ENCODE results near the gene NCAN.
"Not testable (repeated sequence)": the region's sequence is repeated elsewhere in the genome, so short reads cannot be mapped to it uniquely, and the experiment has no call there.

Gene NCAN

GRCh38 chr19:19240476-19240875, 28.7 kb downstream of the NCAN start:
- Histone ChIP-seq H3K36me3 (ENCODE audit: control insufficient read depth in 1 of 2, insufficient read depth in 2 of 2, low read depth in 1 of 2, low read length in 2 of 2) (no peaks in the 10 kb centered on the region), H2AFZ (ENCODE audit: low read depth, low read length) (no peak overlapping the region), H3K9me3 (ENCODE audit: control insufficient read depth, low read length) (no peaks in the 10 kb centered on the region), H3K4me1 (ENCODE audit: control insufficient read depth, insufficient read depth, low read depth, low read length) (no peaks in the 10 kb centered on the region), H3K23ac (ENCODE audit: low read length in 2 of 2) (no peak overlapping the region), H3K79me1 (replicated peaks; ENCODE audit: low read length, poor library complexity, severe bottlenecking) (no peaks in the 10 kb centered on the region), H3K18ac (ENCODE audit: low read depth in 1 of 2, low read length in 2 of 2) (no peak overlapping the region), H3K4me3 (ENCODE audit: insufficient read depth in 1 of 2, low read depth in 1 of 2, low read length in 2 of 2) (no peak overlapping the region), H2BK15ac (ENCODE audit: low read depth, poor library complexity, severe bottlenecking) (no peak overlapping the region), H3K14ac (ENCODE audit: low read length in 2 of 2) (no peak overlapping the region), H3K27me3 (ENCODE audit: control insufficient read depth in 1 of 2, insufficient read depth in 1 of 2, low read length in 2 of 2) (peaks cover 9 to 15% of the 10 kb centered on the region in 2 experiments), H3K4me2 (ENCODE audit: low read length, poor library complexity, severe bottlenecking) (no peak overlapping the region), H2BK12ac (ENCODE audit: low read length in 2 of 2) (no peak overlapping the region), H3K9ac (ENCODE audit: low read length) (no peak overlapping the region), H4K91ac (ENCODE audit: low read length) (no peak overlapping the region), H3K27ac (ENCODE audit: low read length, poor library complexity, severe bottlenecking) (no peak overlapping the region), H3K4ac (ENCODE audit: low read depth in 1 of 2, low read length in 2 of 2) (no peak overlapping the region), H2BK5ac (ENCODE audit: low read depth, low read length, poor library complexity, severe bottlenecking) (no peak overlapping the region), H2BK120ac (ENCODE audit: low read depth, low read length) (no peak overlapping the region), H4K8ac (ENCODE audit: low read length) (no peak overlapping the region), H2AK5ac (ENCODE audit: low read length, severe bottlenecking) (no peak overlapping the region)
- 84% methylated on average over 9 of the region's 9 CpGs for WGBS
- DNase-seq: no peak

DNA sequence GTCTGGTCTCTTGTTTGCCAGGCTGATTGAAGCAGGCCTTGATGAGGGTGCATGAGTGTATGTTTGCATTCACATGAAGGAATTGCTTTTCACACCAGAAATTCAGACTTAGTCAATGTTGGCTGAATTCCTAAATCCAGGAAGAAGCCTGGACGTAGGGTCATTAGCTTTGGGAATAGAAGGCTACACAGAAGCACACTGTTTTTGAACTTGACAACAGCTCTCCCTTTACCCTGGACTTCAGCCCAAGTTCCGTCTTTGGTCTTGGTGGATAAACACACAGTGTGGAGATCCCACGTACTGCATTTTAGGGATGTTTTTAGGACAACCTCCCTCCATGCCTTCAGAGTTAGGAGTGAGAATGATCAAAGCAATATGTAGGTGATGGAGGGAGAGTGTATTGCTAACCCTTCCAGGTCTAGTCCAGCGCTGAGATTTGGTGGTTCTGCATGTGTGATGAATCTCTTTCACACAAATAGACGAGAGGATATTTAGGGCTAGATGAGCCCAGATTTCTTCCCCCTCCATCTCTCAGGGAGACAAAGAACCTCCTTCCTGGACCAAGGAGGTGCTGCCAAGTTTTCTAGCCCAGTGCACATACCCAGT, 38.5 kb downstream of the NCAN start:
- H4K8ac ChIP-seq (ENCODE audit: low read length): no peak overlapping the region
- no peak overlapping the region for H3K4ac ChIP-seq (ENCODE audit: low read depth in 1 of 2, low read length in 2 of 2)
- H2AFZ ChIP-seq (ENCODE audit: low read depth, low read length): no peak overlapping the region
- no peak overlapping the region for H3K27ac ChIP-seq (ENCODE audit: low read length, poor library complexity, severe bottlenecking)
- H3K23ac ChIP-seq (ENCODE audit: low read length in 2 of 2): no peak overlapping the region
- no peak overlapping the region for H2BK120ac ChIP-seq (ENCODE audit: low read depth, low read length)
- no peaks in the 10 kb centered on the region for H3K79me1 ChIP-seq (replicated peaks; ENCODE audit: low read length, poor library complexity, severe bottlenecking)
- H3K4me3 ChIP-seq (ENCODE audit: insufficient read depth in 1 of 2, low read depth in 1 of 2, low read length in 2 of 2): no peak overlapping the region
- no peak overlapping the region for H2BK12ac ChIP-seq (ENCODE audit: low read length in 2 of 2)
- H3K9ac ChIP-seq (ENCODE audit: low read length): no peak overlapping the region
- no peak overlapping the region for H2BK5ac ChIP-seq (ENCODE audit: low read depth, low read length, poor library complexity, severe bottlenecking)
- peaks cover 0 to 3% of the 10 kb centered on the region in 2 experiments for H3K36me3 ChIP-seq (ENCODE audit: control insufficient read depth in 1 of 2, insufficient read depth in 2 of 2, low read depth in 1 of 2, low read length in 2 of 2)
- no peak overlapping the region for H3K18ac ChIP-seq (ENCODE audit: low read depth in 1 of 2, low read length in 2 of 2)
- no peak overlapping the region for H3K14ac ChIP-seq (ENCODE audit: low read length in 2 of 2)
- H3K4me2 ChIP-seq (ENCODE audit: low read length, poor library complexity, severe bottlenecking): no peak overlapping the region
- H4K91ac ChIP-seq (ENCODE audit: low read length): no peak overlapping the region
- H2BK15ac ChIP-seq (ENCODE audit: low read depth, poor library complexity, severe bottlenecking): no peak overlapping the region
- WGBS: 79% methylated on average over 4 of the region's 5 CpGs
- no peaks in the 10 kb centered on the region for H3K9me3 ChIP-seq (ENCODE audit: control insufficient read depth, low read length)
- no peak overlapping the region for H2AK5ac ChIP-seq (ENCODE audit: low read length, severe bottlenecking)
- H3K27me3 ChIP-seq (ENCODE audit: control insufficient read depth in 1 of 2, insufficient read depth in 1 of 2, low read length in 2 of 2): peaks cover 41 to 49% of the 10 kb centered on the region in 2 experiments
- H3K4me1 ChIP-seq (ENCODE audit: control insufficient read depth, insufficient read depth, low read depth, low read length): no peaks in the 10 kb centered on the region
- DNase-seq: no peak

DNA sequence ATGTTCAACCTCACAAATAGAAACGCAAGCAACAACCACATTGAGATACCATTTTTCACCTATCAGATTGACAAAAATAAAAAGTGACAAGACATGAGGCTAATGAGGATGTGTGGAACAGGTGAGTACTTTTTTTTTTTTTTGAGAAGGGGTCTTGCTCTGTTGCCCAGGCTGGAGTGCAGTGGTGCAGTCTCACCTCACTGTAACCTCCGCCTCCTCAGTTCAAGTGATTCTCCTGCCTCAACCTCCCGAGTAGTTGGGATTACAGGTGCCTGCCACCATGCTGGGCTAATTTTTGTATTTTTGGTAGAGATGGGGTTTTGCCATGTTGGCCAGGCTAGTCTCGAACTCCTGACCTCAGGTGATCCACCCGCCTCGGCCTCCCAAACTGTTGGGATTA, 41.7 kb downstream of the NCAN start:
- 78% methylated on average over 3 of the region's 6 CpGs for WGBS
- not testable (repeated sequence) for H2BK120ac ChIP-seq (ENCODE audit: low read depth, low read length)

GRCh38 chr19:19256072-19256969, 44.6 kb downstream of the NCAN start:
- no peak overlapping the region for H3K14ac ChIP-seq (ENCODE audit: low read length in 2 of 2)
- no peak overlapping the region for H2BK12ac ChIP-seq (ENCODE audit: low read length in 2 of 2)
- no peak overlapping the region for H3K4ac ChIP-seq (ENCODE audit: low read depth in 1 of 2, low read length in 2 of 2)
- no peak overlapping the region for H2BK5ac ChIP-seq (ENCODE audit: low read depth, low read length, poor library complexity, severe bottlenecking)
- H4K91ac ChIP-seq (ENCODE audit: low read length): no peak overlapping the region
- no peak overlapping the region for H3K9ac ChIP-seq (ENCODE audit: low read length)
- peaks cover 5% of the 10 kb centered on the region for H3K4me1 ChIP-seq (ENCODE audit: control insufficient read depth, insufficient read depth, low read depth, low read length)
- no peak overlapping the region for H2BK120ac ChIP-seq (ENCODE audit: low read depth, low read length)
- H3K9me3 ChIP-seq (ENCODE audit: control insufficient read depth, low read length): peaks cover 7% of the 10 kb centered on the region
- no peak overlapping the region for H3K18ac ChIP-seq (ENCODE audit: low read depth in 1 of 2, low read length in 2 of 2)
- no peak overlapping the region for H2BK15ac ChIP-seq (ENCODE audit: low read depth, poor library complexity, severe bottlenecking)
- peaks cover 43 to 63% of the 10 kb centered on the region in 2 experiments for H3K27me3 ChIP-seq (ENCODE audit: control insufficient read depth in 1 of 2, insufficient read depth in 1 of 2, low read length in 2 of 2)
- no peak for DNase-seq
- 77% methylated on average over 17 of the region's 17 CpGs for WGBS
- no peak overlapping the region for H3K4me2 ChIP-seq (ENCODE audit: low read length, poor library complexity, severe bottlenecking)
- H2AK5ac ChIP-seq (ENCODE audit: low read length, severe bottlenecking): no peak overlapping the region
- H4K8ac ChIP-seq (ENCODE audit: low read length): no peak overlapping the region
- H2AFZ ChIP-seq (ENCODE audit: low read depth, low read length): no peak overlapping the region
- H3K4me3 ChIP-seq (ENCODE audit: insufficient read depth in 1 of 2, low read depth in 1 of 2, low read length in 2 of 2): no peak overlapping the region
- no peak overlapping the region for H3K23ac ChIP-seq (ENCODE audit: low read length in 2 of 2)
- H3K79me1 ChIP-seq (replicated peaks; ENCODE audit: low read length, poor library complexity, severe bottlenecking): no peaks in the 10 kb centered on the region
- H3K36me3 ChIP-seq (ENCODE audit: control insufficient read depth in 1 of 2, insufficient read depth in 2 of 2, low read depth in 1 of 2, low read length in 2 of 2): peaks cover 0 to 3% of the 10 kb centered on the region in 2 experiments
- no peak overlapping the region for H3K27ac ChIP-seq (ENCODE audit: low read length, poor library complexity, severe bottlenecking)

More for the DNA sequence above, 41.7 kb downstream of the NCAN start:
- H2BK12ac ChIP-seq (ENCODE audit: low read length in 2 of 2); H3K23ac ChIP-seq (ENCODE audit: low read length in 2 of 2); H3K9me3 ChIP-seq (ENCODE audit: control insufficient read depth, low read length); H3K14ac ChIP-seq (ENCODE audit: low read length in 2 of 2); H3K36me3 ChIP-seq (ENCODE audit: control insufficient read depth in 1 of 2, insufficient read depth in 2 of 2, low read depth in 1 of 2, low read length in 2 of 2); H4K8ac ChIP-seq (ENCODE audit: low read length); H3K9ac ChIP-seq (ENCODE audit: low read length); H2BK15ac ChIP-seq (ENCODE audit: low read depth, poor library complexity, severe bottlenecking); H3K79me1 ChIP-seq (replicated peaks; ENCODE audit: low read length, poor library complexity, severe bottlenecking); H2AK5ac ChIP-seq (ENCODE audit: low read length, severe bottlenecking); H3K4ac ChIP-seq (ENCODE audit: low read depth in 1 of 2, low read length in 2 of 2); H3K4me2 ChIP-seq (ENCODE audit: low read length, poor library complexity, severe bottlenecking); H3K4me3 ChIP-seq (ENCODE audit: insufficient read depth in 1 of 2, low read depth in 1 of 2, low read length in 2 of 2); DNase-seq; H4K91ac ChIP-seq (ENCODE audit: low read length); H3K27ac ChIP-seq (ENCODE audit: low read length, poor library complexity, severe bottlenecking); H2AFZ ChIP-seq (ENCODE audit: low read depth, low read length); H2BK5ac ChIP-seq (ENCODE audit: low read depth, low read length, poor library complexity, severe bottlenecking); H3K18ac ChIP-seq (ENCODE audit: low read depth in 1 of 2, low read length in 2 of 2); H3K4me1 ChIP-seq (ENCODE audit: control insufficient read depth, insufficient read depth, low read depth, low read length): not testable (repeated sequence)
- H3K27me3 ChIP-seq (ENCODE audit: control insufficient read depth in 1 of 2, insufficient read depth in 1 of 2, low read length in 2 of 2): peaks cover 52 to 67% of the 10 kb centered on the region in 2 experiments

Data from mesenchymal stem cell (in vitro differentiated cells and primary cell).